Kidney (tissue), 14 donors: ENCODE measurements around the gene IMPG1. TPM values are rescaled to one million over a fixed set of nuclear protein-coding genes. Genes with fewer than 3 reads are reported as not detected.

ENCODE experiments used
- DNase-seq, 5 donors: peaks; one replicate each; pipeline ENCODE4 v3.0.0-alpha.2; 2013 to 2020
- FAIRE-seq: peaks from 2 replicates; lab custom pipeline; 2012; peaks lifted over from hg19 to GRCh38; lab: Jason Lieb, UNC
- H3K27ac ChIP-seq, 2 donors: one replicate each; pipeline ENCODE4 v1.7.0; 2013; ENCODE audit warnings: low read depth in 2 of 2, low read length in 2 of 2, inconsistent platforms in 1 of 2
- H3K27me3 ChIP-seq: one replicate; pipeline ENCODE4 v1.7.1; 2013; ENCODE audit warnings: low read length, inconsistent platforms; ENCODE audit not compliant: control insufficient read depth, insufficient read depth
- H3K36me3 ChIP-seq, 3 donors: one replicate each; pipeline versions ENCODE4 v1.7.0 to v1.7.1; 2013; ENCODE audit warnings: low read length in 3 of 3, control low read depth in 1 of 3, inconsistent platforms in 1 of 3; ENCODE audit not compliant: insufficient read depth in 3 of 3, control insufficient read depth in 2 of 3
- H3K4me1 ChIP-seq, 3 donors: one replicate each; pipeline versions ENCODE4 v1.7.0 to v1.7.1; 2013; ENCODE audit warnings: low read length in 3 of 3, inconsistent platforms in 1 of 3, low read depth in 1 of 3; ENCODE audit not compliant: control insufficient read depth in 2 of 3, insufficient read depth in 2 of 3
- H3K4me3 ChIP-seq, 3 donors: one replicate each; pipeline versions ENCODE4 v1.7.0 to v1.8.1; 2013; ENCODE audit warnings: low read length in 3 of 3, control low read depth in 1 of 3, inconsistent platforms in 1 of 3
- H3K9ac ChIP-seq, 3 donors: one replicate each; pipeline versions ENCODE4 v1.7.0 to v1.7.1; 2013; ENCODE audit warnings: low read length in 3 of 3, control low read depth in 1 of 3, inconsistent platforms in 1 of 3
- H3K9me3 ChIP-seq, 3 donors: one replicate each; pipeline versions ENCODE4 v1.7.0 to v1.7.1; 2013; ENCODE audit warnings: low read length in 3 of 3, control low read depth in 1 of 3, inconsistent platforms in 1 of 3; ENCODE audit not compliant: control insufficient read depth in 2 of 3, insufficient read depth in 1 of 3
- intact Hi-C: fragments of 100-400 bp; cut with DNase I; formaldehyde crosslinking; loops from one replicate; pipeline ENCODE4 v1.11.1; 2022
- polyA plus RNA-seq: library from polyadenylated mRNA; stranded (reverse); fragments of 350-450 nt; fragmentation: Illumina TruSeq; extraction: RNeasy Lipid Tissue Mini Kit (QIAGEN cat#74804); gene quantifications from one replicate; pipeline ENCODE4 v1.2.3, GENCODE V29; 2014; ENCODE audit warnings: low read depth, low replicate concordance; ENCODE audit not compliant: insufficient read depth
- total RNA-seq: library from RNA; stranded (reverse); fragmentation: NEBNext Ultra II Directional; extraction: Animal tissue kit (Norgen Biotek cat#: 25700); gene quantifications from one replicate; pipeline ENCODE4 v1.2.1, GENCODE V29; 2021
- TF ChIP-seq, protein P1 (sequence below): IDR thresholded peaks from 3 replicates; pipeline ENCODE4 v1.5.1; 2012; ENCODE audit warnings: mild to moderate bottlenecking, moderate library complexity, borderline replicate concordance; ENCODE audit not compliant: insufficient read depth; ENCODE audit errors: extremely low read depth
- donor health status: control.
- donor health status: control.
- donor health status: control.
- donor health status: control.
- donor health status: control.
- donor health status: DM: yes; HTN: yes; CAD: no.
- donor health status: Normal renal cell carcinoma (clear cell type).

IMPG1 gene
- total and polyA plus RNA-seq, 2 donors from 2014 or later: 0.69 TPM; not detected in 1

GRCh38 chr6:75963569-75963968, 108.9 kb downstream of the IMPG1 start:
- TF ChIP-seq, protein P1, sequence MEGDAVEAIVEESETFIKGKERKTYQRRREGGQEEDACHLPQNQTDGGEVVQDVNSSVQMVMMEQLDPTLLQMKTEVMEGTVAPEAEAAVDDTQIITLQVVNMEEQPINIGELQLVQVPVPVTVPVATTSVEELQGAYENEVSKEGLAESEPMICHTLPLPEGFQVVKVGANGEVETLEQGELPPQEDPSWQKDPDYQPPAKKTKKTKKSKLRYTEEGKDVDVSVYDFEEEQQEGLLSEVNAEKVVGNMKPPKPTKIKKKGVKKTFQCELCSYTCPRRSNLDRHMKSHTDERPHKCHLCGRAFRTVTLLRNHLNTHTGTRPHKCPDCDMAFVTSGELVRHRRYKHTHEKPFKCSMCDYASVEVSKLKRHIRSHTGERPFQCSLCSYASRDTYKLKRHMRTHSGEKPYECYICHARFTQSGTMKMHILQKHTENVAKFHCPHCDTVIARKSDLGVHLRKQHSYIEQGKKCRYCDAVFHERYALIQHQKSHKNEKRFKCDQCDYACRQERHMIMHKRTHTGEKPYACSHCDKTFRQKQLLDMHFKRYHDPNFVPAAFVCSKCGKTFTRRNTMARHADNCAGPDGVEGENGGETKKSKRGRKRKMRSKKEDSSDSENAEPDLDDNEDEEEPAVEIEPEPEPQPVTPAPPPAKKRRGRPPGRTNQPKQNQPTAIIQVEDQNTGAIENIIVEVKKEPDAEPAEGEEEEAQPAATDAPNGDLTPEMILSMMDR: no peak
- H3K36me3 ChIP-seq: no peaks in the 10 kb centered on the region
- no peak overlapping the region for H3K27ac ChIP-seq
- H3K9ac ChIP-seq: no peak overlapping the region
- no peak for FAIRE-seq
- intact Hi-C loops: no loop called here
- H3K27me3 ChIP-seq: no peaks in the 10 kb centered on the region
- H3K4me3 ChIP-seq: no peak overlapping the region
- no peak for DNase-seq
- H3K9me3 ChIP-seq: no peaks in the 10 kb centered on the region
- no peaks in the 10 kb centered on the region for H3K4me1 ChIP-seq

- TF ChIP-seq, protein P1: no peak
- H3K36me3 ChIP-seq: no peaks in the 10 kb centered on the region
- no peak overlapping the region for H3K9ac ChIP-seq
- no peaks in the 10 kb centered on the region for H3K9me3 ChIP-seq
- no peak overlapping the region for H3K27ac ChIP-seq
- DNase-seq: no peak
- intact Hi-C loops: no loop called here
- H3K4me1 ChIP-seq: no peaks in the 10 kb centered on the region
- FAIRE-seq: no peak
- no peak overlapping the region for H3K4me3 ChIP-seq
- H3K27me3 ChIP-seq: no peaks in the 10 kb centered on the region
Measured at GRCh38 chr6:75952128-75952527, 120.3 kb downstream of the IMPG1 start.

DNA sequence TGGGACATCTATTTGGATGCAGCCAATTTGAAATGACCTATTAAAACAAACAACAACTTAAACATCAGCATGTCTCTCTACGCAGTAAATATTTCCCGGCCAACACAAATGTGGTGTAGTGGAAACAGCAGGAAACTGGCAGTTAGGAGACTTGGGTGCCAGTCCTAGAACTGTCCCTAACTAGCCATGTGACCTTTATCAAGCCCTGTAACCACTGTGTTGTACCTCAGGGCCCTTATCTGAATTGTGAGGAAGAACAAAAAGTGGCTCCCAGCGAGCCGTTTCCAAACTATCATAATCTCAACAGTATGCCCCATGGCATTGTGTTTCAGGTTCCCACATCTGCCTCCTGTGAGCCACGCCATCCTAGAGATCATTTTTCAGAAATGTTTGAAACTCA, 124.5 kb downstream of the IMPG1 start:
- no peaks in the 10 kb centered on the region for H3K36me3 ChIP-seq
- no peaks in the 10 kb centered on the region for H3K4me1 ChIP-seq
- FAIRE-seq: no peak
- H3K9me3 ChIP-seq: no peaks in the 10 kb centered on the region
- TF ChIP-seq, protein P1: no peak
- H3K27ac ChIP-seq: no peak overlapping the region
- H3K4me3 ChIP-seq: no peak overlapping the region
- intact Hi-C loops: no loop called here
- DNase-seq: no peak
- no peak overlapping the region for H3K9ac ChIP-seq
- H3K27me3 ChIP-seq: no peaks in the 10 kb centered on the region
